Muscle layer of duodenum (tissue), 2 donors: ENCODE data around the gene HNRNPA1L2.
"Not testable (repeated sequence)": the region's sequence is repeated elsewhere in the genome, so short reads cannot be mapped to it uniquely, and the experiment has no call there.

ENCODE experiments used
- H3K27ac ChIP-seq: one replicate; pipeline ENCODE4 v1.7.0; 2013; ENCODE audit warnings: mild to moderate bottlenecking, low read length
- H3K27me3 ChIP-seq: one replicate; pipeline ENCODE4 v1.7.0; 2013; ENCODE audit warnings: low read depth, mild to moderate bottlenecking, control low read depth, low read length
- H3K36me3 ChIP-seq, 2 donors: one replicate each; pipeline ENCODE4 v1.7.0; 2013; ENCODE audit warnings: low read length in 2 of 2, control low read depth in 1 of 2, mild to moderate bottlenecking in 1 of 2; ENCODE audit not compliant: insufficient read depth in 2 of 2, control insufficient read depth in 1 of 2
- H3K4me1 ChIP-seq, 2 donors: one replicate each; pipeline ENCODE4 v1.7.0; 2013; ENCODE audit warnings: low read length in 2 of 2, mild to moderate bottlenecking in 2 of 2, control low read depth in 1 of 2, moderate library complexity in 1 of 2; ENCODE audit not compliant: insufficient read depth in 2 of 2, control insufficient read depth in 1 of 2
- H3K4me3 ChIP-seq, 2 donors: one replicate each; pipeline ENCODE4 v1.7.0; 2013; ENCODE audit warnings: low read length in 2 of 2, low read depth in 1 of 2, mild to moderate bottlenecking in 1 of 2
- H3K9me3 ChIP-seq, 2 donors: one replicate each; pipeline ENCODE4 v1.7.0; 2013; ENCODE audit warnings: low read length in 2 of 2, control low read depth in 1 of 2, mild to moderate bottlenecking in 1 of 2; ENCODE audit not compliant: control insufficient read depth in 1 of 2
- donor health status: healthy.

The HNRNPA1L2 gene

GRCh38 chr13:52608184-52608583 is 34.0 kb upstream of the HNRNPA1L2 start:
- not testable (repeated sequence) for H3K27ac ChIP-seq, H3K27me3 ChIP-seq, H3K4me1 ChIP-seq, H3K4me3 ChIP-seq, H3K36me3 ChIP-seq, H3K9me3 ChIP-seq

GRCh38 chr13:52609013-52609606 is 33.1 kb upstream of the HNRNPA1L2 start:
- not testable (repeated sequence) for H3K9me3 ChIP-seq, H3K4me1 ChIP-seq, H3K27me3 ChIP-seq, H3K27ac ChIP-seq, H3K36me3 ChIP-seq, H3K4me3 ChIP-seq

- H3K9me3 ChIP-seq, H3K4me3 ChIP-seq, H3K4me1 ChIP-seq, H3K27me3 ChIP-seq, H3K27ac ChIP-seq, H3K36me3 ChIP-seq: not testable (repeated sequence)
These were observed 32.1 kb upstream of the HNRNPA1L2 start for GRCh38 chr13:52610158-52610557.

- H3K4me3 ChIP-seq, result no peak overlapping the region
- H3K4me1 ChIP-seq, result peaks cover 0 to 9% of the 10 kb centered on the region in 2 donors
- no peaks in the 10 kb centered on the region for H3K27me3 ChIP-seq
- no peaks in the 10 kb centered on the region for H3K9me3 ChIP-seq
- H3K27ac ChIP-seq, result no peak overlapping the region
- H3K36me3 ChIP-seq, result no peaks in the 10 kb centered on the region
These were observed 27.0 kb upstream of the HNRNPA1L2 start for GRCh38 chr13:52615134-52615801.

- no peaks in the 10 kb centered on the region for H3K9me3 ChIP-seq
- no peak overlapping the region for H3K4me3 ChIP-seq
- no peak overlapping the region for H3K27ac ChIP-seq
- H3K27me3 ChIP-seq, result no peaks in the 10 kb centered on the region
- H3K4me1 ChIP-seq, result peaks cover 0 to 9% of the 10 kb centered on the region in 2 donors
- H3K36me3 ChIP-seq, result no peaks in the 10 kb centered on the region
These were observed 26.4 kb upstream of the HNRNPA1L2 start for GRCh38 chr13:52615812-52616211.

GRCh38 chr13:52617070-52618060 is 24.9 kb upstream of the HNRNPA1L2 start:
- Histone ChIP-seq H3K27ac (peak overlapping the region; percentile 14), H3K9me3 (no peaks in the 10 kb centered on the region), H3K27me3 (no peaks in the 10 kb centered on the region), H3K4me3 (peak overlapping the region; percentile 91 to 95), H3K36me3 (no peaks in the 10 kb centered on the region), H3K4me1 (peaks cover 0 to 9% of the 10 kb centered on the region in 2 donors)

GRCh38 chr13:52631083-52631690 is 11.0 kb upstream of the HNRNPA1L2 start:
- H3K27ac ChIP-seq, H3K9me3 ChIP-seq, H3K27me3 ChIP-seq, H3K4me3 ChIP-seq, H3K4me1 ChIP-seq: not testable (repeated sequence)
- peaks cover 12 to 25% of the 10 kb centered on the region in 2 donors for H3K36me3 ChIP-seq

- no peaks in the 10 kb centered on the region for H3K27me3 ChIP-seq
- H3K27ac ChIP-seq, result no peak overlapping the region
- H3K4me1 ChIP-seq, result no peaks in the 10 kb centered on the region
- H3K4me3 ChIP-seq, result no peak overlapping the region
- peaks cover 11 to 26% of the 10 kb centered on the region in 2 donors for H3K36me3 ChIP-seq
- no peaks in the 10 kb centered on the region for H3K9me3 ChIP-seq
These were observed 3.4 kb upstream of the HNRNPA1L2 start for GRCh38 chr13:52638666-52639328.

- H3K4me3 ChIP-seq, result no peak overlapping the region
- no peaks in the 10 kb centered on the region for H3K27me3 ChIP-seq
- H3K9me3 ChIP-seq, result no peaks in the 10 kb centered on the region
- no peaks in the 10 kb centered on the region for H3K4me1 ChIP-seq
- H3K27ac ChIP-seq, result no peak overlapping the region
- H3K36me3 ChIP-seq, result peaks cover 11 to 16% of the 10 kb centered on the region in 2 donors
These were observed 1.9 kb downstream of the HNRNPA1L2 start for GRCh38 chr13:52644108-52644507.

GRCh38 chr13:52646967-52647366 is 4.7 kb downstream of the HNRNPA1L2 start:
- Histone ChIP-seq H3K27ac (no peak overlapping the region), H3K9me3 (no peaks in the 10 kb centered on the region)

More at GRCh38 chr13:52646967-52647366, 4.7 kb downstream of the HNRNPA1L2 start:
- H3K4me3 ChIP-seq, result no peak overlapping the region
- H3K27me3 ChIP-seq, result no peaks in the 10 kb centered on the region
- H3K4me1 ChIP-seq, result peaks cover 5 to 14% of the 10 kb centered on the region in 2 donors
- H3K36me3 ChIP-seq, result peaks cover 9 to 16% of the 10 kb centered on the region in 2 donors
